IMR-90 (cell line): ENCODE results near the gene BICD2. TPM values are rescaled to one million over a fixed set of nuclear protein-coding genes. Genes with fewer than 3 reads are reported as not detected.

Source experiments
- ATAC-seq: fragments of 200-7000 bp; cut with Tn5 transposase; 2 replicates; pipeline ENCODE4 v1.9.1; 2020; ENCODE audit warnings: low read depth, mild to moderate bottlenecking, moderate library complexity
- BruUV-seq: library from RNA; stranded (reverse); fragments of 400-500 nt; replicated peaks from 2 replicates; lab custom pipeline; 2021; lab: Mats Ljungman, UMichigan
- CTCF ChIA-PET: fragments of 300-600 bp; formaldehyde crosslinking; extraction: SDS; loops from one replicate; lab custom pipeline; 2021; ENCODE audit warnings: antibody characterized with exemption; lab: Yijun Ruan, JAX
- POLR2A ChIA-PET: fragments of 300-600 bp; sonication (Branson Sonifier 250); formaldehyde crosslinking; loops from one replicate; lab custom pipeline; 2022; ENCODE audit warnings: antibody characterized with exemption; ENCODE audit not compliant: unreplicated experiment; lab: Charles Lee
- DNase-seq: peaks from one replicate; pipeline ENCODE4 v3.0.0; 2013
- H2AFZ ChIP-seq: replicated peaks from 2 replicates; pipeline ENCODE3; 2013; ENCODE audit warnings: low read length, mild to moderate bottlenecking; ENCODE audit not compliant: poor library complexity
- H2AK5ac ChIP-seq: 2 replicates; pipeline ENCODE4 v1.6.1; 2013; ENCODE audit warnings: low read depth, low read length, inconsistent platforms
- H2AK9ac ChIP-seq: replicated peaks from 2 replicates; pipeline ENCODE3; 2013; ENCODE audit warnings: mild to moderate bottlenecking, low read depth, low read length, moderate library complexity; ENCODE audit not compliant: poor library complexity
- H2BK120ac ChIP-seq: 2 replicates; pipeline ENCODE4 v1.6.1; 2013; ENCODE audit warnings: low read depth, low read length, inconsistent platforms
- H2BK15ac ChIP-seq: 3 replicates; pipeline ENCODE4 v1.6.1; 2013; ENCODE audit warnings: low read depth, low read length, inconsistent platforms
- H2BK20ac ChIP-seq: 2 replicates; pipeline ENCODE4 v1.6.1; 2013; ENCODE audit warnings: low read depth, mild to moderate bottlenecking, inconsistent platforms, low read length, moderate library complexity
- H2BK5ac ChIP-seq: 2 replicates; pipeline ENCODE4 v1.6.1; 2013; ENCODE audit warnings: mild to moderate bottlenecking, low read depth, low read length, inconsistent platforms; ENCODE audit not compliant: poor library complexity, severe bottlenecking
- H3K14ac ChIP-seq: replicated peaks from 2 replicates; pipeline ENCODE4 v1.6.1; 2013; ENCODE audit warnings: low read depth, low read length, inconsistent platforms
- H3K18ac ChIP-seq: 2 replicates; pipeline ENCODE4 v1.6.1; 2013; ENCODE audit warnings: low read depth, low read length, control low read depth
- H3K23ac ChIP-seq: 2 replicates; pipeline ENCODE4 v1.6.1; 2013; ENCODE audit warnings: low read depth, low read length, inconsistent platforms
- H3K27ac ChIP-seq: 2 replicates; pipeline ENCODE4 v1.5.1; 2013; ENCODE audit warnings: mild to moderate bottlenecking, control low read depth, low read length; ENCODE audit not compliant: insufficient read depth
- H3K27me3 ChIP-seq: 2 replicates; pipeline ENCODE4 v1.6.1; 2013; ENCODE audit warnings: low read length; ENCODE audit not compliant: control insufficient read depth, insufficient read depth
- H3K36me3 ChIP-seq: 2 replicates; pipeline ENCODE4 v1.6.1; 2013; ENCODE audit warnings: low read length, mixed read lengths; ENCODE audit not compliant: control insufficient read depth, insufficient read depth
- H3K4ac ChIP-seq: 2 replicates; pipeline ENCODE4 v1.6.1; 2013; ENCODE audit warnings: low read depth, low read length, inconsistent platforms
- H3K4me1 ChIP-seq: 2 replicates; pipeline ENCODE4 v1.6.1; 2013; ENCODE audit warnings: low read length, mixed read lengths; ENCODE audit not compliant: control insufficient read depth, insufficient read depth
- H3K4me2 ChIP-seq: 2 replicates; pipeline ENCODE4 v1.6.1; 2013; ENCODE audit warnings: low read depth, mild to moderate bottlenecking, control low read depth, low read length, moderate library complexity
- H3K4me3 ChIP-seq: 2 replicates; pipeline ENCODE4 v1.5.1; 2013; ENCODE audit warnings: low read depth, mild to moderate bottlenecking, control low read depth, low read length, moderate library complexity; ENCODE audit not compliant: insufficient read depth
- H3K56ac ChIP-seq: 2 replicates; pipeline ENCODE4 v1.6.1; 2013; ENCODE audit warnings: low read length, inconsistent platforms; ENCODE audit not compliant: insufficient read depth; ENCODE audit errors: extremely low read depth
- H3K79me1 ChIP-seq, 2 experiments: 2 replicates each; pipeline ENCODE4 v1.6.1; 2013; ENCODE audit warnings: low read length in 2 of 2, inconsistent platforms in 1 of 2, low read depth in 1 of 2
- H3K9ac ChIP-seq: 2 replicates; pipeline ENCODE4 v1.6.1; 2013; ENCODE audit warnings: low read depth, low read length, control low read depth
- H3K9me1 ChIP-seq: 2 replicates; pipeline ENCODE4 v1.6.1; 2013; ENCODE audit warnings: low read length, inconsistent platforms; ENCODE audit not compliant: insufficient read depth
- H3K9me3 ChIP-seq: 2 replicates; pipeline ENCODE4 v1.6.1; 2013; ENCODE audit warnings: low read length; ENCODE audit not compliant: control insufficient read depth, insufficient read depth
- H4K20me1 ChIP-seq: 2 replicates; pipeline ENCODE4 v1.6.1; 2013; ENCODE audit warnings: low read length, inconsistent platforms; ENCODE audit not compliant: insufficient read depth
- H4K5ac ChIP-seq: 2 replicates; pipeline ENCODE4 v1.6.1; 2013; ENCODE audit warnings: mild to moderate bottlenecking, low read depth, low read length, control low read depth
- H4K8ac ChIP-seq, 2 experiments: 2 replicates each; pipeline ENCODE4 v1.6.1; 2013; ENCODE audit warnings: low read depth in 2 of 2, low read length in 2 of 2, control low read depth in 1 of 2, inconsistent platforms in 1 of 2
- H4K91ac ChIP-seq: 2 replicates; pipeline ENCODE4 v1.6.1; 2013; ENCODE audit warnings: low read depth, low read length, inconsistent platforms; ENCODE audit not compliant: insufficient read depth
- BHLHE40 ChIP-seq: fragments of 150-350 bp; IDR thresholded peaks from 2 replicates; pipeline ENCODE4 v1.6.1; 2016; ENCODE audit warnings: mild to moderate bottlenecking, low read depth, low read length
- CEBPB ChIP-seq: IDR thresholded peaks from 2 replicates; pipeline ENCODE4 v1.6.1; 2012; ENCODE audit warnings: low read depth, low read length, improper control_type of control experiment
- CHD1 ChIP-seq: IDR thresholded peaks from 2 replicates; pipeline ENCODE4 v1.6.1; 2012; ENCODE audit warnings: low read depth, low read length, improper control_type of control experiment
- ELK1 ChIP-seq: fragments of 150-350 bp; IDR thresholded peaks from 2 replicates; pipeline ENCODE4 v1.6.1; 2016; ENCODE audit warnings: low read depth, mild to moderate bottlenecking, low read length, moderate library complexity, borderline replicate concordance
- FOS ChIP-seq: fragments of 150-350 bp; IDR thresholded peaks from 2 replicates; pipeline ENCODE4 v1.6.1; 2016; ENCODE audit warnings: low read depth, low read length
- MAFK ChIP-seq: IDR thresholded peaks from 2 replicates; pipeline ENCODE4 v1.6.1; 2012; ENCODE audit warnings: low read depth, low read length, improper control_type of control experiment
- MAZ ChIP-seq: IDR thresholded peaks from 2 replicates; pipeline ENCODE4 v1.6.1; 2012; ENCODE audit warnings: low read depth, mild to moderate bottlenecking, low read length, improper control_type of control experiment, moderate library complexity, borderline replicate concordance
- MXI1 ChIP-seq: IDR thresholded peaks from 2 replicates; pipeline ENCODE4 v1.6.1; 2012; ENCODE audit warnings: low read depth, mild to moderate bottlenecking, low read length, moderate library complexity, borderline replicate concordance
- NFE2L2 ChIP-seq: fragments of 150-350 bp; IDR thresholded peaks from 2 replicates; pipeline ENCODE4 v1.6.1; 2016; ENCODE audit warnings: low read depth, mild to moderate bottlenecking, low read length
- POLR2A ChIP-seq: IDR thresholded peaks from 2 replicates; pipeline ENCODE4 v1.6.1; 2012; ENCODE audit warnings: mild to moderate bottlenecking, low read depth, low read length
- RAD21 ChIP-seq: IDR thresholded peaks from 2 replicates; pipeline ENCODE4 v1.6.1; 2012; ENCODE audit warnings: low read length, improper control_type of control experiment
- RCOR1 ChIP-seq: IDR thresholded peaks from 2 replicates; pipeline ENCODE4 v1.6.1; 2012; ENCODE audit warnings: mild to moderate bottlenecking, low read length, improper control_type of control experiment; ENCODE audit not compliant: insufficient replicate concordance
- RFX5 ChIP-seq: IDR thresholded peaks from 2 replicates; pipeline ENCODE4 v1.8.0; 2012; ENCODE audit warnings: low read depth, mild to moderate bottlenecking, low read length, moderate library complexity
- SMC3 ChIP-seq: fragments of 150-350 bp; IDR thresholded peaks from 2 replicates; pipeline ENCODE4 v1.6.1; 2016; ENCODE audit warnings: low read depth, mild to moderate bottlenecking, antibody characterized with exemption, low read length, moderate library complexity
- USF2 ChIP-seq: fragments of 150-350 bp; IDR thresholded peaks from 2 replicates; pipeline ENCODE4 v1.6.1; 2017; ENCODE audit warnings: mild to moderate bottlenecking, antibody characterized with exemption, low read length, low read depth
- WGBS, 2 experiments: methylation state at CpG; one replicate each; pipeline versions ENCODE4 v1.1.5 to v1.1.7; 2013; ENCODE audit warnings: missing lambda C conversion rate in 2 of 2; ENCODE audit not compliant: insufficient read length in 1 of 2; ENCODE audit errors: extremely low coverage in 2 of 2; 5-methylcytosine and 5-hydroxymethylcytosine counted together
- dilution Hi-C: fragments of 300-500 bp; cut with HindIII; formaldehyde crosslinking; loops from one replicate; pipeline ENCODE4 v1.14.3; 2018; ENCODE audit warnings: low sequenced_read_pairs; ENCODE audit not compliant: unreplicated experiment
- in situ Hi-C: fragments of 300-500 bp; cut with MboI; formaldehyde crosslinking; loops from 3 replicates; pipeline ENCODE4 v1.14.3; 2019; ENCODE audit warnings: low sequenced_read_pairs, inconsistent platforms, mixed read lengths
- intact Hi-C: fragments of 100-400 bp; cut with micrococcal nuclease; formaldehyde crosslinking; loops from 2 replicates; pipeline ENCODE4 v1.10.0; 2022
- polyA plus RNA-seq, 3 experiments: library from polyadenylated mRNA; depleted of rRNA; stranded (reverse); fragments of >200 nt; gene quantifications; 2 replicates each; pipeline ENCODE4 v1.2.3, GENCODE V29; 2012; ENCODE audit warnings: low replicate concordance in 1 of 3
- total RNA-seq: library from RNA; depleted of rRNA; stranded (reverse); fragments of >200 nt; gene quantifications from 2 replicates; pipeline ENCODE4 v1.2.3, GENCODE V29; 2012

BICD2 gene
- total and polyA plus RNA-seq, 2 of the 4 experiments (the other 2 are of a cell fraction): 21.5 to 35.7 TPM

- no peak overlapping the region for H3K4ac ChIP-seq
- H4K8ac ChIP-seq: no peak overlapping the region
- in situ Hi-C loops (no loop called here), dilution Hi-C loops (no loop called here), intact Hi-C loops (no loop called here)
- H2AFZ ChIP-seq: peak overlapping the region; percentile 58
- H4K20me1 ChIP-seq: no peaks in the 10 kb centered on the region
- H3K14ac ChIP-seq: no peak overlapping the region
- H3K56ac ChIP-seq: no peak overlapping the region
- H3K23ac ChIP-seq: no peak overlapping the region
- H2BK15ac ChIP-seq: no peak overlapping the region
- no peak overlapping the region for H2AK9ac ChIP-seq
- H3K36me3 ChIP-seq: no peaks in the 10 kb centered on the region
- TF ChIP-seq RCOR1 (no peak), CEBPB (no peak), CHD1 (no peak), MAFK (no peak), MXI1 (no peak), FOS (no peak), MAZ (no peak), POLR2A (no peak), ELK1 (no peak), SMC3 (no peak), NFE2L2 (no peak), USF2 (no peak), RFX5 (no peak), RAD21 (no peak), BHLHE40 (no peak)
- H3K4me1 ChIP-seq: peaks cover 2% of the 10 kb centered on the region; the same call in 1 of the 2 replicates
- no peak overlapping the region for H2BK5ac ChIP-seq
- ChIA-PET CTCF (no interaction called here), POLR2A (no interaction called here)
- 89% methylated on average over 8 of the region's 14 CpGs; no CpG with 5 or more reads in 1 of the 2 experiments for WGBS, 2 experiments
- peaks cover 3% of the 10 kb centered on the region; the same call in 1 of the 2 replicates for H3K9me1 ChIP-seq
- no peak overlapping the region for H4K91ac ChIP-seq
- no peak overlapping the region for H2BK20ac ChIP-seq
- H3K9ac ChIP-seq: no peak overlapping the region
- ATAC-seq (no peak), DNase-seq (no peak)
- no peak overlapping the region for H3K4me2 ChIP-seq
- no peaks in the 10 kb centered on the region for H3K27me3 ChIP-seq
- no TSS peak for BruUV-seq
- H2BK120ac ChIP-seq: no peak overlapping the region
- H3K4me3 ChIP-seq: no peak overlapping the region
- no peak overlapping the region for H2AK5ac ChIP-seq
- no peak overlapping the region for H3K18ac ChIP-seq
- H3K79me1 ChIP-seq: no peaks in the 10 kb centered on the region
- H4K5ac ChIP-seq: no peak overlapping the region
- H3K9me3 ChIP-seq: no peaks in the 10 kb centered on the region
- H3K27ac ChIP-seq: no peak overlapping the region
Measured at GRCh38 chr9:92679413-92680165, 85.0 kb downstream of the BICD2 start.
